Measurements from ENCODE around the gene ANKRD29. TPM values are rescaled to one million over a fixed set of nuclear protein-coding genes. Genes with fewer than 3 reads are reported as not detected.

The ANKRD29 gene
- total and polyA plus RNA-seq, 8 donors: 23.1 to 75.5 (median 46.1) TPM

GRCh38 chr18:23702606-23703005 lies 39.9 kb upstream of the ANKRD29 start:
- Histone ChIP-seq H3K4me1 (no peaks in the 10 kb centered on the region), H3K27ac (no peak overlapping the region), H3K4me3 (no peak overlapping the region), H3K36me3 (no peaks in the 10 kb centered on the region), H3K9me3 (peaks cover 0 to 4% of the 10 kb centered on the region in 2 donors), H3K27me3 (peaks cover 0 to 17% of the 10 kb centered on the region in 2 donors)
- no peak for DNase-seq
- no peak for TF ChIP-seq CTCF (IDR thresholded peaks at IDR 0.05)
- ATAC-seq: no peak
- intact Hi-C loops (cut with DNase I): no loop called here

GRCh38 chr18:23701544-23702064 lies 38.9 kb upstream of the ANKRD29 start:
- no peak for TF ChIP-seq CTCF (IDR thresholded peaks at IDR 0.05)
- no peak overlapping the region for H3K4me3 ChIP-seq
- no peaks in the 10 kb centered on the region for H3K9me3 ChIP-seq
- ATAC-seq (no peak), DNase-seq (no peak)
- no peaks in the 10 kb centered on the region for H3K36me3 ChIP-seq
- no peaks in the 10 kb centered on the region for H3K4me1 ChIP-seq
- H3K27ac ChIP-seq: no peak overlapping the region
- peaks cover 0 to 17% of the 10 kb centered on the region in 2 donors for H3K27me3 ChIP-seq
- intact Hi-C loops (cut with DNase I): no loop called here

GRCh38 chr18:23701017-23701416 lies 38.3 kb upstream of the ANKRD29 start:
- ATAC-seq (no peak), DNase-seq (no peak)
- H3K27ac ChIP-seq: no peak overlapping the region
- H3K4me1 ChIP-seq: no peaks in the 10 kb centered on the region
- no peak for TF ChIP-seq CTCF (IDR thresholded peaks at IDR 0.05)
- intact Hi-C loops (cut with DNase I): no loop called here
- peaks cover 0 to 17% of the 10 kb centered on the region in 2 donors for H3K27me3 ChIP-seq
- no peaks in the 10 kb centered on the region for H3K9me3 ChIP-seq
- H3K4me3 ChIP-seq: no peak overlapping the region
- no peaks in the 10 kb centered on the region for H3K36me3 ChIP-seq

- no peak overlapping the region for H3K4me3 ChIP-seq
- ATAC-seq (no peak), DNase-seq (no peak)
- H3K36me3 ChIP-seq: no peaks in the 10 kb centered on the region
- peaks cover 4% of the 10 kb centered on the region in 2 donors for H3K4me1 ChIP-seq
- no peaks in the 10 kb centered on the region for H3K9me3 ChIP-seq
- H3K27ac ChIP-seq: no peak overlapping the region
- no peak for TF ChIP-seq CTCF (IDR thresholded peaks at IDR 0.05)
- intact Hi-C loops (cut with DNase I): no loop called here
- H3K27me3 ChIP-seq: peaks cover 0 to 31% of the 10 kb centered on the region in 2 donors
Measured at GRCh38 chr18:23694637-23695430, 32.1 kb upstream of the ANKRD29 start.

- intact Hi-C loops (cut with DNase I): no loop called here
- ATAC-seq: no peak
Measured at GRCh38 chr18:23693846-23694245, 31.1 kb upstream of the ANKRD29 start.

More at GRCh38 chr18:23693846-23694245, 31.1 kb upstream of the ANKRD29 start:
- H3K4me1 ChIP-seq: peaks cover 4 to 14% of the 10 kb centered on the region in 2 donors
- no peak for TF ChIP-seq CTCF (IDR thresholded peaks at IDR 0.05)
- H3K9me3 ChIP-seq: no peaks in the 10 kb centered on the region
- no peak overlapping the region for H3K4me3 ChIP-seq
- H3K27ac ChIP-seq: no peak overlapping the region
- no peak for DNase-seq
- H3K27me3 ChIP-seq: peaks cover 5 to 41% of the 10 kb centered on the region in 2 donors
- no peaks in the 10 kb centered on the region for H3K36me3 ChIP-seq

All from left lung (tissue), 10 donors.